Measurements from ENCODE around the gene CFP.

The CFP gene

DNA sequence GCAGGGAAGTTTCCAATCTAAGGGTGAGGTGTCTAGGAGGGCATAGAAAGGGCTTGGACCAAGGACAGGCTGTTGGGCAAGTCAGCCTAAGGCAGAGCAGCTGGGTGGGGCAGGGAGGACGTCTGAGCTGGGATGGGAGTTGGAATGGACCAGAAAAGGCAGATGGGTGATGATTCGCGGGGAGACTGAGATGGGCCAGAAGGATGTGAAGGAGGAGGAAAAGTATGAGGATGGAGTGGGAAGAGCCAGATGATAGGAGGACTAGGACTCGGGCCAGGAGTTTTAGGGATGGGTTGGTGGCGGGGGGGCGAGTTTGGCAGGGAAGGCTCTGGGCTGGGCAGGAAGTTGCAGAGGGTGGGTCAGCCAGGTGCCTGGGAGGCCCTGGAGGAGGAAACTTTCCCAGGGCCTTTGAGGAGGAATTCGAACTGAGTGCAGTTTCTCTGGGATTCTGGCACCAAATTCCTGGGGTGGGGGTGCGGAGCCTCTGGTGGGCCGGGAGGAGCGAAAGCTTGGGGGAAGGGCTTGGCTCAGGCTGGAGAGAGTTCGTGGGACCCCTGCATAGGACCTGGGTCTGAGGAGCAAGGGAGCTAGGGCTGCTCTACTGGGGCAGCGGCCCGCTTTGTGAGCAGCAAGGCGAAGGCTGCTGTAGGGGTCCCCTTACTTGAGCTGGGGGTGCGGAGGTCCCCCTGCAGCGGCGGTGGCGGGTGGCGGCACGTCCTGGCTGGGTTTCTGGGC lies 56.2 kb downstream of the CFP start:
- no peak for DNase-seq
